Panc1 (cell line): Measurements from ENCODE around the gene OVAAL.

Experiments
- POLR2AphosphoS5 ChIP-seq: IDR thresholded peaks from 2 replicates; pipeline ENCODE4 v1.6.1; 2012; ENCODE audit warnings: mild to moderate bottlenecking, low read depth, low read length, moderate library complexity
- SIN3A ChIP-seq: IDR thresholded peaks from 2 replicates; pipeline ENCODE4 v1.6.1; 2012; ENCODE audit warnings: low read depth, mild to moderate bottlenecking, low read length, moderate library complexity, borderline replicate concordance; ENCODE audit not compliant: insufficient read depth
- TCF7L2 ChIP-seq: IDR thresholded peaks from 2 replicates; pipeline ENCODE4 v1.6.1; 2011; ENCODE audit warnings: mild to moderate bottlenecking, low read depth, low read length, inconsistent platforms
- TF ChIP-seq, protein P1 (sequence below): fragments of 450-650 bp; IDR thresholded peaks from 2 replicates; pipeline ENCODE4 v1.5.1; 2017; ENCODE audit warnings: mild to moderate bottlenecking

- no peak for TF ChIP-seq SIN3A
- TF ChIP-seq, protein P1, sequence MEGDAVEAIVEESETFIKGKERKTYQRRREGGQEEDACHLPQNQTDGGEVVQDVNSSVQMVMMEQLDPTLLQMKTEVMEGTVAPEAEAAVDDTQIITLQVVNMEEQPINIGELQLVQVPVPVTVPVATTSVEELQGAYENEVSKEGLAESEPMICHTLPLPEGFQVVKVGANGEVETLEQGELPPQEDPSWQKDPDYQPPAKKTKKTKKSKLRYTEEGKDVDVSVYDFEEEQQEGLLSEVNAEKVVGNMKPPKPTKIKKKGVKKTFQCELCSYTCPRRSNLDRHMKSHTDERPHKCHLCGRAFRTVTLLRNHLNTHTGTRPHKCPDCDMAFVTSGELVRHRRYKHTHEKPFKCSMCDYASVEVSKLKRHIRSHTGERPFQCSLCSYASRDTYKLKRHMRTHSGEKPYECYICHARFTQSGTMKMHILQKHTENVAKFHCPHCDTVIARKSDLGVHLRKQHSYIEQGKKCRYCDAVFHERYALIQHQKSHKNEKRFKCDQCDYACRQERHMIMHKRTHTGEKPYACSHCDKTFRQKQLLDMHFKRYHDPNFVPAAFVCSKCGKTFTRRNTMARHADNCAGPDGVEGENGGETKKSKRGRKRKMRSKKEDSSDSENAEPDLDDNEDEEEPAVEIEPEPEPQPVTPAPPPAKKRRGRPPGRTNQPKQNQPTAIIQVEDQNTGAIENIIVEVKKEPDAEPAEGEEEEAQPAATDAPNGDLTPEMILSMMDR = no peak
- no peak for TF ChIP-seq POLR2AphosphoS5
- TF ChIP-seq TCF7L2 = no peak
Observed at GRCh38 chr1:180610556-180611015, 51.8 kb downstream of the OVAAL start.
